HepG2 (cell line): ENCODE results near the gene ABAT. TPM values are rescaled to one million over a fixed set of nuclear protein-coding genes. Genes with fewer than 3 reads are reported as not detected.

Source experiments
- ATAC-seq: fragments of 200-7000 bp; cut with Tn5 transposase; 3 replicates; pipeline ENCODE4 v1.9.1; 2020; ENCODE audit warnings: mild to moderate bottlenecking, moderate library complexity
- BruUV-seq: library from RNA; stranded (reverse); fragments of 400-500 nt; replicated peaks from 2 replicates; lab custom pipeline; 2021; lab: Mats Ljungman, UMichigan
- CTCF ChIA-PET: fragments of 300-600 bp; formaldehyde crosslinking; extraction: SDS; loops from one replicate; lab custom pipeline; 2021; ENCODE audit warnings: low total read pairs, inconsistent platforms, low intra/inter-chr PET ratio; lab: Yijun Ruan, JAX
- POLR2A ChIA-PET: fragments of 350-600 bp; sonication (Branson Sonifier 250); formaldehyde crosslinking; loops from one replicate; lab custom pipeline; 2020; ENCODE audit warnings: antibody characterized with exemption, inconsistent platforms; lab: Yijun Ruan, JAX
- DNase-seq: peaks from one replicate; pipeline ENCODE4 v3.0.0-alpha.2; 2015; ENCODE audit warnings: low spot score
- FAIRE-seq: peaks from 3 replicates; lab custom pipeline; 2011; peaks lifted over from hg19 to GRCh38; lab: Jason Lieb, UNC
- H2AFZ ChIP-seq: one replicate; pipeline ENCODE4 v1.6.1; 2011; ENCODE audit warnings: low read length, inconsistent platforms
- H3K27ac ChIP-seq: fragments of 300-600 bp; 3 replicates; pipeline ENCODE4 v1.8.0; 2011; ENCODE audit warnings: mixed run types, mild to moderate bottlenecking, mixed read lengths, low read length, inconsistent platforms; ENCODE audit not compliant: insufficient read depth; ENCODE audit errors: extremely low read length
- H3K27me3 ChIP-seq, 2 experiments: fragments of 200-600 bp in 1 of 2; 2 replicates in 1 of 2; 3 replicates in 1 of 2; pipeline versions ENCODE4 v1.6.0 to v1.8.0; 2011; ENCODE audit warnings: low read length in 2 of 2, mild to moderate bottlenecking in 2 of 2, moderate library complexity in 2 of 2, inconsistent platforms in 1 of 2; ENCODE audit not compliant: insufficient read depth in 2 of 2, control insufficient read depth in 1 of 2
- H3K36me3 ChIP-seq, 2 experiments: fragments of 200-600 bp in 1 of 2; replicated peaks in 1 of 2; 2 replicates in 1 of 2; 3 replicates in 1 of 2; pipeline versions ENCODE4 v1.5.1 to v1.8.0; 2011; ENCODE audit warnings: low read length in 2 of 2, inconsistent platforms in 1 of 2; ENCODE audit not compliant: insufficient read depth in 2 of 2, control insufficient read depth in 1 of 2
- H3K4me1 ChIP-seq: 2 replicates; pipeline ENCODE4 v1.5.1; 2012; ENCODE audit warnings: low read length, inconsistent platforms; ENCODE audit not compliant: insufficient read depth
- H3K4me2 ChIP-seq: 2 replicates; pipeline ENCODE4 v1.6.0; 2011; ENCODE audit warnings: low read depth, low read length, inconsistent platforms
- H3K4me3 ChIP-seq, 3 experiments: fragments of 200-600 bp in 1 of 3; sonication (generic), shearing (Covaris generic) in 1 of 3; replicated peaks in 1 of 3; 2 replicates each; pipeline ENCODE4 v1.5.1; 2011 to 2016; ENCODE audit warnings: low read length in 3 of 3, inconsistent platforms in 2 of 3, low read depth in 2 of 3, mild to moderate bottlenecking in 2 of 3, control low read depth in 1 of 3, mixed read lengths in 1 of 3; ENCODE audit not compliant: insufficient read depth in 1 of 3
- H3K79me2 ChIP-seq: one replicate; pipeline ENCODE4 v1.6.1; 2011; ENCODE audit warnings: low read length, inconsistent platforms; ENCODE audit not compliant: insufficient read depth
- H3K9ac ChIP-seq: 2 replicates; pipeline ENCODE4 v1.6.0; 2011; ENCODE audit warnings: mild to moderate bottlenecking, low read depth, low read length, inconsistent platforms; ENCODE audit not compliant: insufficient read depth
- H3K9me3 ChIP-seq: 2 replicates; pipeline ENCODE4 v1.5.1; 2012; ENCODE audit warnings: mild to moderate bottlenecking, low read length
- H4K20me1 ChIP-seq: 2 replicates; pipeline ENCODE4 v1.6.0; 2011; ENCODE audit warnings: inconsistent platforms, mild to moderate bottlenecking, low read length, moderate library complexity; ENCODE audit not compliant: insufficient read depth
- GATAD2A ChIP-seq: IDR thresholded peaks from 2 replicates; pipeline ENCODE4 v1.6.1; 2016
- MTF2 ChIP-seq: sonication (generic); formaldehyde crosslinking; IDR thresholded peaks from 2 replicates; pipeline ENCODE4 v1.5.0; 2020; ENCODE audit warnings: missing genetic modification reagents, borderline replicate concordance
- RFXAP ChIP-seq: sonication (generic); formaldehyde crosslinking; IDR thresholded peaks from 2 replicates; pipeline ENCODE4 v1.4.0; 2020; ENCODE audit warnings: missing genetic modification reagents, borderline replicate concordance
- SKI ChIP-seq: fragments of 450-650 bp; IDR thresholded peaks from one replicate; pipeline ENCODE4 v1.6.1; 2018; ENCODE audit warnings: mild to moderate bottlenecking; ENCODE audit not compliant: partially characterized antibody
- SRF ChIP-seq: IDR thresholded peaks from 2 replicates; pipeline ENCODE4 v1.6.1; 2011; ENCODE audit warnings: mild to moderate bottlenecking, low read depth, low read length, moderate library complexity
- TCF7L2 ChIP-seq: IDR thresholded peaks from 2 replicates; pipeline ENCODE4 v1.6.1; 2011; ENCODE audit warnings: mild to moderate bottlenecking, low read depth, low read length, moderate library complexity
- THAP11 ChIP-seq: IDR thresholded peaks from 2 replicates; pipeline ENCODE4 v1.6.1; 2016; ENCODE audit warnings: missing biosample characterization, missing genetic modification reagents
- ZBTB20 ChIP-seq: sonication (generic); formaldehyde crosslinking; IDR thresholded peaks from 2 replicates; pipeline ENCODE4 v1.8.1; 2023; ENCODE audit warnings: missing genetic modification reagents, low read depth, mild to moderate bottlenecking, borderline replicate concordance
- ZNF605 ChIP-seq: sonication (generic); formaldehyde crosslinking; IDR thresholded peaks from 2 replicates; pipeline ENCODE4 v1.8.0; 2022; ENCODE audit warnings: mild to moderate bottlenecking, missing genetic modification reagents
- WGBS: methylation state at CpG from one replicate; pipeline ENCODE4 v1.1.6; 2017; ENCODE audit warnings: low lambda C conversion rate; 5-methylcytosine and 5-hydroxymethylcytosine counted together
- in situ Hi-C: cut with HindIII; loops from 2 replicates; pipeline ENCODE4 v1.10.0; 2017; ENCODE audit warnings: low pct_unique_long_range_greater_than_20kb; ENCODE audit not compliant: extremely low pct_ligation_motif_present
- intact Hi-C: fragments of 100-400 bp; cut with micrococcal nuclease; formaldehyde crosslinking; loops from one replicate; pipeline ENCODE4 v1.10.0; 2022; ENCODE audit not compliant: unreplicated experiment
- polyA plus RNA-seq, 8 experiments: library from polyadenylated mRNA; depleted of rRNA in 3 of 8; stranded (reverse) in 7 of 8; unstranded in 1 of 8; fragments of >200 nt; fragmentation: Illumina TruSeq in 4 of 8; extraction: Trizol in 4 of 8; gene quantifications; 2 replicates each; pipeline versions ENCODE4 v1.2.1 to v1.2.3, GENCODE V29; 2011 to 2016; ENCODE audit warnings: low read depth in 4 of 8, missing spikeins in 1 of 8, mixed read lengths in 1 of 8; ENCODE audit not compliant: insufficient read depth in 1 of 8
- total RNA-seq, 5 experiments: library from RNA; depleted of rRNA; stranded (reverse); fragments of >200 nt; fragmentation: Illumina TruSeq; extraction: Trizol; gene quantifications; 2 replicates each; pipeline ENCODE4 v1.2.3, GENCODE V29; 2016; ENCODE audit warnings: low read depth in 1 of 5
- TF ChIP-seq, protein P1 (sequence below): sonication (generic); formaldehyde crosslinking; IDR thresholded peaks from 2 replicates; pipeline ENCODE4 v1.4.0; 2020; ENCODE audit warnings: missing genetic modification reagents
- TF ChIP-seq, protein P2 (sequence below): sonication (generic); formaldehyde crosslinking; IDR thresholded peaks from 2 replicates; pipeline ENCODE4 v1.4.0; 2020; ENCODE audit warnings: missing genetic modification reagents, borderline replicate concordance

ABAT gene
- total and polyA plus RNA-seq, 2 of the 13 experiments (the other 11 are each of a cell fraction or from before 2014, with no cell fraction given) = 47.6 to 97.3 TPM

DNA sequence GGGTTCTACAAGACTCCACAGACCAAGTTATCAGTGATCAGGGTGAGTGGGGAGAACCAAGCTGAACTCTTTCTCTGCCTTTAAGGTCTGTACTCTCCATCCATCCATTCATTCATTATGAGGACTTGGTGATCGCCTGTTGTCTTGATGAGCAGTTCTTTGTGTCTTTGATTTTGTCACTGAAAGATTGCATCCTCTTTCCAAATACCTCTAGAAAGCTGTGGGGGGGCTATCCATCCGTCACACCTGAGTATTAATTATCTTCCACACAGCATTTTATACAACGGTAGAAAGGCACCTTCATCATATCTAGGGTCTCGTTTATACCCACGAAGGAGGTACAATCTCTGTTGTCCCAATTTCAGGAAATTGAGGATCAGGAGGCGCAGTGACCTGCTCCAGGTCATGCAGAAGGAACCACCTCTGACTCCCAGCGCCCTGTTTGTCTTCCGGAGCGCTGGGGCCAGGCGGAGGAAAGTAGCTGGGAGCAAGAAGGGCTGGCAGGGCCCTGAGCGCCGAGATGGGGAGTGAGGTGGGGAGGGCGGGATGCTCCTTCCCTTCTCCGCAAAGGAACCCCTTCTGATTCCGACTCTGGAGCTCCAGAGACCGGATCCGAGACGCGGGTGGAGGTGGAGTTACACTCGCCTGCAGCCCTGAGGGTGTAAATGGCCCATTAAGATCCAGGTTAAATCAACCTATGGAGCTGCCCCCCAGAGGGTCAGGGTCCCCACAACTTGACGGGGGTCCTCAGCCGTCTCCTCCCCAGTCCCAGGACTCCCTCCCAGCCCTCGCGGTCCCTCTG, 605 bp upstream of the ABAT start (continued):
- TF ChIP-seq, protein P1, sequence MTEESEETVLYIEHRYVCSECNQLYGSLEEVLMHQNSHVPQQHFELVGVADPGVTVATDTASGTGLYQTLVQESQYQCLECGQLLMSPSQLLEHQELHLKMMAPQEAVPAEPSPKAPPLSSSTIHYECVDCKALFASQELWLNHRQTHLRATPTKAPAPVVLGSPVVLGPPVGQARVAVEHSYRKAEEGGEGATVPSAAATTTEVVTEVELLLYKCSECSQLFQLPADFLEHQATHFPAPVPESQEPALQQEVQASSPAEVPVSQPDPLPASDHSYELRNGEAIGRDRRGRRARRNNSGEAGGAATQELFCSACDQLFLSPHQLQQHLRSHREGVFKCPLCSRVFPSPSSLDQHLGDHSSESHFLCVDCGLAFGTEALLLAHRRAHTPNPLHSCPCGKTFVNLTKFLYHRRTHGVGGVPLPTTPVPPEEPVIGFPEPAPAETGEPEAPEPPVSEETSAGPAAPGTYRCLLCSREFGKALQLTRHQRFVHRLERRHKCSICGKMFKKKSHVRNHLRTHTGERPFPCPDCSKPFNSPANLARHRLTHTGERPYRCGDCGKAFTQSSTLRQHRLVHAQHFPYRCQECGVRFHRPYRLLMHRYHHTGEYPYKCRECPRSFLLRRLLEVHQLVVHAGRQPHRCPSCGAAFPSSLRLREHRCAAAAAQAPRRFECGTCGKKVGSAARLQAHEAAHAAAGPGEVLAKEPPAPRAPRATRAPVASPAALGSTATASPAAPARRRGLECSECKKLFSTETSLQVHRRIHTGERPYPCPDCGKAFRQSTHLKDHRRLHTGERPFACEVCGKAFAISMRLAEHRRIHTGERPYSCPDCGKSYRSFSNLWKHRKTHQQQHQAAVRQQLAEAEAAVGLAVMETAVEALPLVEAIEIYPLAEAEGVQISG (CRISPR knock-in tag) = no peak

DNA sequence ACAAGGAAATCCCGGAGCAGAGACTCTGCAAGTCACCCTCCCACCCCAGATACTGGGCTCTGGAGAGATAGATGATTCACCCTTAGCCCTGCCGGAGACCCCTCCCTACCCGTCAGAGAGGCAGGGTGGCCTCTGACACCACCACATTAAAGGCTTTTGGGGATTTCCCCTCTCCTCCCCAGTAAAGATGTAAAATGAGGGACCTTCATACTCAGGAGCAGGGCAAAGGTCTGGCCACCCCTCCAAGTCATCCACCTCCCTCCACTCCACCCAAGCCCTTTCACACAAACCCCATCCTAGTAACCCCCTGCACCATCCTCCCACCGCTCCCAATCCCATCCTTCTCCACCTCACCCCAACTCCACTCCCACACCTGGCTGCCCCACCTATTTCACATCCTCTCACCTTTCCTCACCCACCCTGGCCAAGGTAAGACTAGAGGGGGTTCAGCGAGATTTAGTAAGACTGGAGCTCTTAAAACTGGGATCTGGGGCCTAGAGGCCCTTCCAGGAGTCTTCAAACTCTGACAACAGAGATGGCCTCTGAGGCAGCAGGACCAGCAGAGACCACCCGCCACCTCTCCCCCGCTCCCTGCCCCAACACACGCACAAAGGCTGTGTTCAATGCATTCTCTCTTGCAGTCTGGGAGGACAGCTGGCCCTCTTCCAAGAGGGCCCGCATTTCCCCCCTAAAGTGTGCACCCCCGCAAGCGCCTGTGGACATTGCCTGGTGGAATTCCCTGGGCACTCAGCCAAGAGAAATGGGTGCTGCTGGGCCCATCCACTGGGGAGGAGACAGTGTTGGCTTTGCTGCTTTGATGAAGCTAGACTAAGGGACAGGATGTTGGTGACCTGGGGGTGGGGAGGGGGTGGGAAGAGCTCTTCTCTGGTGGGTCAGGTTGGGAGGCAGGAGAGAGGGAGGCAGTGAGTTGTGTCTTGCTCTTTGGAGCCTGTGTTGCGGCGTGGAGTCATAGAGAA, 1.1 kb downstream of the ABAT start:
- peak overlapping the region; percentile 71 for H3K9ac ChIP-seq
- peaks cover 6% of the 10 kb centered on the region; the same call in 1 of the 2 replicates for H4K20me1 ChIP-seq
- peaks cover 33% of the 10 kb centered on the region for H3K79me2 ChIP-seq
- peak overlapping the region; percentile 89 for H3K4me2 ChIP-seq
- H2AFZ ChIP-seq = no peak overlapping the region
- H3K36me3 ChIP-seq = 0 out of 5 replicates have a peak, but pooled peaks cover 0 to 5% of the 10 kb centered on the region in 2 experiments
- ChIA-PET POLR2A (interaction anchor here (0.8 to 2.1 kb wide), 8 partner anchors 10 to 416 kb away, joined by 3 to 17 read pairs (median 4); partner anchors contain the start of genes CARHSP1 and HAPSTR1), CTCF (no interaction called here)
- H3K9me3 ChIP-seq = no peaks in the 10 kb centered on the region
- peak overlapping the region; percentile 81 to 94 (median 89) for H3K4me3 ChIP-seq
- peak; percentile 73 for FAIRE-seq
- BruUV-seq = no TSS peak
- in situ Hi-C loops = loop anchor here (5.0 kb wide), 1 partner anchor 67 kb away; no protein-coding TSS in a partner anchor
- peak overlapping the region; percentile 39 for H3K27ac ChIP-seq
- H3K4me1 ChIP-seq = peaks cover 68% of the 10 kb centered on the region
- peak; percentile 96 for DNase-seq
- intact Hi-C loops = loop anchor here (2.0 to 10.0 kb wide), 3 partner anchors 123 to 419 kb away; partner anchors contain the start of gene HAPSTR1
- WGBS = 5% methylated on average over 13 of the region's 13 CpGs
- H3K27me3 ChIP-seq = no peaks in the 10 kb centered on the region; a peak in 1 of 5 replicates
- peak; percentile 40 for ATAC-seq
- TF ChIP-seq ZBTB20 (CRISPR knock-in tag) (peak; percentile 19; the same call in 1 of the 2 replicates), GATAD2A (CRISPR knock-in tag) (peak; percentile 85), SKI (peak; percentile 25), RFXAP (CRISPR knock-in tag) (no peak), TCF7L2 (0 out of 2 replicates have a peak, but pooled peaks have one; percentile 33), ZNF605 (CRISPR knock-in tag) (peak; percentile 46; the same call in 1 of the 2 replicates), MTF2 (CRISPR knock-in tag) (0 out of 2 replicates have a peak, but pooled peaks have one; percentile 17), SRF (no peak), THAP11 (CRISPR knock-in tag) (0 out of 2 replicates have a peak, but pooled peaks have one; percentile 4)
- TF ChIP-seq, protein P2, sequence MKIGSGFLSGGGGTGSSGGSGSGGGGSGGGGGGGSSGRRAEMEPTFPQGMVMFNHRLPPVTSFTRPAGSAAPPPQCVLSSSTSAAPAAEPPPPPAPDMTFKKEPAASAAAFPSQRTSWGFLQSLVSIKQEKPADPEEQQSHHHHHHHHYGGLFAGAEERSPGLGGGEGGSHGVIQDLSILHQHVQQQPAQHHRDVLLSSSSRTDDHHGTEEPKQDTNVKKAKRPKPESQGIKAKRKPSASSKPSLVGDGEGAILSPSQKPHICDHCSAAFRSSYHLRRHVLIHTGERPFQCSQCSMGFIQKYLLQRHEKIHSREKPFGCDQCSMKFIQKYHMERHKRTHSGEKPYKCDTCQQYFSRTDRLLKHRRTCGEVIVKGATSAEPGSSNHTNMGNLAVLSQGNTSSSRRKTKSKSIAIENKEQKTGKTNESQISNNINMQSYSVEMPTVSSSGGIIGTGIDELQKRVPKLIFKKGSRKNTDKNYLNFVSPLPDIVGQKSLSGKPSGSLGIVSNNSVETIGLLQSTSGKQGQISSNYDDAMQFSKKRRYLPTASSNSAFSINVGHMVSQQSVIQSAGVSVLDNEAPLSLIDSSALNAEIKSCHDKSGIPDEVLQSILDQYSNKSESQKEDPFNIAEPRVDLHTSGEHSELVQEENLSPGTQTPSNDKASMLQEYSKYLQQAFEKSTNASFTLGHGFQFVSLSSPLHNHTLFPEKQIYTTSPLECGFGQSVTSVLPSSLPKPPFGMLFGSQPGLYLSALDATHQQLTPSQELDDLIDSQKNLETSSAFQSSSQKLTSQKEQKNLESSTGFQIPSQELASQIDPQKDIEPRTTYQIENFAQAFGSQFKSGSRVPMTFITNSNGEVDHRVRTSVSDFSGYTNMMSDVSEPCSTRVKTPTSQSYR (CRISPR knock-in tag) = peak; percentile 55; the same call in 1 of the 2 replicates
